ENCODE data around the gene TFF1. TPM values are rescaled to one million over a fixed set of nuclear protein-coding genes. Genes with fewer than 3 reads are reported as not detected.

Gene TFF1
- total RNA-seq, 3 donors from 2014 or later = 6.0 to 206 (median 60.1) TPM

- Histone ChIP-seq H3K36me3 (ENCODE audit: low read depth) (no peaks in the 10 kb centered on the region), H3K4me3 (no peak overlapping the region), H3K9me3 (no peaks in the 10 kb centered on the region), H3K4me1 (ENCODE audit: low read depth) (peaks cover 33% of the 10 kb centered on the region)
- TF ChIP-seq CTCF (IDR thresholded peaks at IDR 0.05) = no peak
- DNase-seq (peak; percentile 87 to 94 (median 93)), ATAC-seq (peak; percentile 79)
- intact Hi-C loops (cut with DNase I, micrococcal nuclease) = no loop called here
Measured at GRCh38 chr21:42316891-42317290, 49.4 kb downstream of the TFF1 start.

GRCh38 chr21:42315296-42315891, 50.9 kb downstream of the TFF1 start, which contains the start of gene TFF3:
TSS of gene TFF3 (minus strand) at chr21:42315409. CDS start at chr21:42315374, 35 bp downstream.
- H3K36me3 ChIP-seq (ENCODE audit: low read depth) = no peaks in the 10 kb centered on the region
- peaks cover 44% of the 10 kb centered on the region for H3K4me1 ChIP-seq (ENCODE audit: low read depth)
- intact Hi-C loops (cut with DNase I, micrococcal nuclease) = no loop called here
- DNase-seq = peak; percentile 77 to 79 (median 79)
- ATAC-seq = peak; percentile 52
- no peak for TF ChIP-seq CTCF (IDR thresholded peaks at IDR 0.05)
- H3K9me3 ChIP-seq = no peaks in the 10 kb centered on the region
- peak within 1 kb of the TSS; percentile 3 for H3K4me3 ChIP-seq

GRCh38 chr21:42314616-42315295, 51.6 kb downstream of the TFF1 start:
- no peaks in the 10 kb centered on the region for H3K36me3 ChIP-seq (ENCODE audit: low read depth)
- no peaks in the 10 kb centered on the region for H3K9me3 ChIP-seq
- peaks cover 50% of the 10 kb centered on the region for H3K4me1 ChIP-seq (ENCODE audit: low read depth)
- H3K4me3 ChIP-seq = peak overlapping the region; percentile 3
- TF ChIP-seq CTCF (IDR thresholded peaks at IDR 0.05) = no peak
- no peak for ATAC-seq
- intact Hi-C loops (cut with DNase I, micrococcal nuclease) = no loop called here
- DNase-seq = peak in 1 of 3 donors; percentile 64

GRCh38 chr21:42313501-42313969, 52.8 kb downstream of the TFF1 start:
- H3K9me3 ChIP-seq = no peaks in the 10 kb centered on the region
- no peak overlapping the region for H3K4me3 ChIP-seq
- peak; percentile 71 to 81 (median 77) for DNase-seq
- peaks cover 52% of the 10 kb centered on the region for H3K4me1 ChIP-seq (ENCODE audit: low read depth)
- no peaks in the 10 kb centered on the region for H3K36me3 ChIP-seq (ENCODE audit: low read depth)
- intact Hi-C loops (cut with DNase I, micrococcal nuclease) = no loop called here
- ATAC-seq = peak; percentile 5
- TF ChIP-seq CTCF (IDR thresholded peaks at IDR 0.05) = no peak

GRCh38 chr21:42312626-42313104, 53.7 kb downstream of the TFF1 start:
- H3K4me1 ChIP-seq (ENCODE audit: low read depth) = peaks cover 47% of the 10 kb centered on the region
- intact Hi-C loops (cut with DNase I, micrococcal nuclease) = no loop called here
- H3K9me3 ChIP-seq = no peaks in the 10 kb centered on the region
- H3K36me3 ChIP-seq (ENCODE audit: low read depth) = no peaks in the 10 kb centered on the region
- TF ChIP-seq CTCF (IDR thresholded peaks at IDR 0.05) = no peak
- DNase-seq (peak in 2 of 3 donors; percentile 43 to 67), ATAC-seq (peak; percentile 1)
- no peak overlapping the region for H3K4me3 ChIP-seq

Other genes starting within 250 kb of the TFF1 start
- gene ABCG1, start 147.4 kb downstream of the TFF1 start, total RNA-seq = 10 to 100 TPM; 44.4 to 67.0 (median 56.8) TPM
- gene TFF3, start 51.1 kb downstream of the TFF1 start, total RNA-seq = 1,000 to 10,000 TPM in 2 of 3 donors, 100 to 1,000 TPM in 1; 614 to 2,641 (median 2,419) TPM
- 1 to 10 TPM in 2 of 3 donors, not detected in 1; 1.1 to 1.7 TPM for gene TFF2, start 15.5 kb downstream of the TFF1 start, total RNA-seq
- under 1 TPM; 0.35 to 0.72 (median 0.69) TPM for gene TMPRSS3, start 29.5 kb upstream of the TFF1 start, total RNA-seq
- 1 to 10 TPM in 2 of 3 donors, under 1 TPM in 1; 0.60 to 2.5 (median 1.8) TPM for gene UBASH3A, start 37.4 kb upstream of the TFF1 start, total RNA-seq
- gene RSPH1, start 129.7 kb upstream of the TFF1 start, total RNA-seq = 1 to 10 TPM; 4.0 to 7.6 (median 4.5) TPM
- gene SLC37A1, start 147.3 kb upstream of the TFF1 start, total RNA-seq = 100 to 1,000 TPM in 1 of 3 donors, 10 to 100 TPM in 2; 52.3 to 179 (median 92.3) TPM

Measured in mucosa of descending colon (tissue), 3 donors.